ENCODE data around the gene ANXA4. TPM values are rescaled to one million over a fixed set of nuclear protein-coding genes. Genes with fewer than 3 reads are reported as not detected.
A peak's percentile ranks its signal among the peaks of the same experiment; 100 is the strongest.

The ANXA4 gene
- total and polyA plus RNA-seq, 2 experiments from 2014 or later: 6.7 to 11.5 TPM

DNA sequence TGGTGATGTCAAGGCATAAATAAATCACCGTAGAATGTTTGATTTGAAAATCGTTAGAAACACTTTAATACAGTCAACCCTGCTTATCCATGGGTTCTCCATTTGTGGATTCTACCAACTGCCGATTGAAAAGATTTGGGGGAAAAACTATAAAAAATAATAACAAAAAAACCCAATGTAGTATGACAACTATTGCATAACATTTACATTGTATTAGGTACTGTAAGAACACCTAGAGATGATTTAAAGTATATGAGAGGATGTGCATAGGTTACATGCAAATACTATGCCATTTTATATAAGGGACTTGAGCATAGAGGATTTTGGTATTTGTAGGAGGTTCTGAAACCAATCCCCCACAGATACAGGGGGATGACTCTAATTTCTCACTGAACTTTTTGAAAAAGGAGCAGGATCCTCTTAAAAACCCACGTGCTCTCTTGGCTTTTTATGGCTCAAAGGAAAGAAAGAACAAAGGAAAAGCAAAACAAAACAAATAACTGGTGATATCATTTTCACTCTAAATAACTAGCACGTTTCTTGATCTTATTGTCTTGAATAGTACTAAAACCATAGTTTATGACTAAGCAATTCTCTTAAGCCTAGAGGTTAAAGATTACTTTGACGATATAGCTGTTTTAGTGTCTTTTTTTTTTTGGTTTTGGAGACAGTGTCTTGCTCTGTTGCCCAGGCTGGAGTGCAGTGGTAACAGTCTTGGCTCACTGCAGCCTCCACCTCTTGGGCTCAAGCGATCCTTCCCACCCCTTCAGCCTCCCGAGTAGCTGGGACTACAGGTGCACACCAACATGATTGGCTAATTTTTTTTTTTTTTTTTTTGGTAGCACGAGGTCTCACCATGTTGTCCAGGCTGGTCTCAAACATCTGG lies 104.5 kb downstream of the ANXA4 start:
- 0 out of 2 replicates have a peak overlapping the region, but pooled peaks have one; percentile 33 for H3K27ac ChIP-seq (ENCODE audit: low read depth)
- Mint-ChIP-seq H3K27ac (no peak overlapping the region), H3K36me3 (ENCODE audit: low read depth) (peaks cover 41% of the 10 kb centered on the region), H3K4me1 (no peaks in the 10 kb centered on the region), H3K4me3 (no peak overlapping the region), H3K27me3 (ENCODE audit: insufficient read depth, low read depth, poor library complexity) (peaks cover 2% of the 10 kb centered on the region), H3K9me3 (no peaks in the 10 kb centered on the region)
- no peaks in the 10 kb centered on the region for H3K9me2 ChIP-seq (ENCODE audit: insufficient read depth)
- H3K4me2 ChIP-seq: no peak overlapping the region
- no peak overlapping the region for H2AFZ ChIP-seq
- TF ChIP-seq JUNB (IDR thresholded peaks at IDR 0.05; ENCODE audit: unreplicated experiment): no peak
- TF ChIP-seq CREB1 (CRISPR knock-in tag; IDR thresholded peaks at IDR 0.05; ENCODE audit: low read depth): no peak
- TF ChIP-seq, protein P1, sequence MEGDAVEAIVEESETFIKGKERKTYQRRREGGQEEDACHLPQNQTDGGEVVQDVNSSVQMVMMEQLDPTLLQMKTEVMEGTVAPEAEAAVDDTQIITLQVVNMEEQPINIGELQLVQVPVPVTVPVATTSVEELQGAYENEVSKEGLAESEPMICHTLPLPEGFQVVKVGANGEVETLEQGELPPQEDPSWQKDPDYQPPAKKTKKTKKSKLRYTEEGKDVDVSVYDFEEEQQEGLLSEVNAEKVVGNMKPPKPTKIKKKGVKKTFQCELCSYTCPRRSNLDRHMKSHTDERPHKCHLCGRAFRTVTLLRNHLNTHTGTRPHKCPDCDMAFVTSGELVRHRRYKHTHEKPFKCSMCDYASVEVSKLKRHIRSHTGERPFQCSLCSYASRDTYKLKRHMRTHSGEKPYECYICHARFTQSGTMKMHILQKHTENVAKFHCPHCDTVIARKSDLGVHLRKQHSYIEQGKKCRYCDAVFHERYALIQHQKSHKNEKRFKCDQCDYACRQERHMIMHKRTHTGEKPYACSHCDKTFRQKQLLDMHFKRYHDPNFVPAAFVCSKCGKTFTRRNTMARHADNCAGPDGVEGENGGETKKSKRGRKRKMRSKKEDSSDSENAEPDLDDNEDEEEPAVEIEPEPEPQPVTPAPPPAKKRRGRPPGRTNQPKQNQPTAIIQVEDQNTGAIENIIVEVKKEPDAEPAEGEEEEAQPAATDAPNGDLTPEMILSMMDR (conservative IDR thresholded peaks at IDR 0.05; ENCODE audit: low read depth in 2 of 2): no peak
- TF ChIP-seq, protein P2, sequence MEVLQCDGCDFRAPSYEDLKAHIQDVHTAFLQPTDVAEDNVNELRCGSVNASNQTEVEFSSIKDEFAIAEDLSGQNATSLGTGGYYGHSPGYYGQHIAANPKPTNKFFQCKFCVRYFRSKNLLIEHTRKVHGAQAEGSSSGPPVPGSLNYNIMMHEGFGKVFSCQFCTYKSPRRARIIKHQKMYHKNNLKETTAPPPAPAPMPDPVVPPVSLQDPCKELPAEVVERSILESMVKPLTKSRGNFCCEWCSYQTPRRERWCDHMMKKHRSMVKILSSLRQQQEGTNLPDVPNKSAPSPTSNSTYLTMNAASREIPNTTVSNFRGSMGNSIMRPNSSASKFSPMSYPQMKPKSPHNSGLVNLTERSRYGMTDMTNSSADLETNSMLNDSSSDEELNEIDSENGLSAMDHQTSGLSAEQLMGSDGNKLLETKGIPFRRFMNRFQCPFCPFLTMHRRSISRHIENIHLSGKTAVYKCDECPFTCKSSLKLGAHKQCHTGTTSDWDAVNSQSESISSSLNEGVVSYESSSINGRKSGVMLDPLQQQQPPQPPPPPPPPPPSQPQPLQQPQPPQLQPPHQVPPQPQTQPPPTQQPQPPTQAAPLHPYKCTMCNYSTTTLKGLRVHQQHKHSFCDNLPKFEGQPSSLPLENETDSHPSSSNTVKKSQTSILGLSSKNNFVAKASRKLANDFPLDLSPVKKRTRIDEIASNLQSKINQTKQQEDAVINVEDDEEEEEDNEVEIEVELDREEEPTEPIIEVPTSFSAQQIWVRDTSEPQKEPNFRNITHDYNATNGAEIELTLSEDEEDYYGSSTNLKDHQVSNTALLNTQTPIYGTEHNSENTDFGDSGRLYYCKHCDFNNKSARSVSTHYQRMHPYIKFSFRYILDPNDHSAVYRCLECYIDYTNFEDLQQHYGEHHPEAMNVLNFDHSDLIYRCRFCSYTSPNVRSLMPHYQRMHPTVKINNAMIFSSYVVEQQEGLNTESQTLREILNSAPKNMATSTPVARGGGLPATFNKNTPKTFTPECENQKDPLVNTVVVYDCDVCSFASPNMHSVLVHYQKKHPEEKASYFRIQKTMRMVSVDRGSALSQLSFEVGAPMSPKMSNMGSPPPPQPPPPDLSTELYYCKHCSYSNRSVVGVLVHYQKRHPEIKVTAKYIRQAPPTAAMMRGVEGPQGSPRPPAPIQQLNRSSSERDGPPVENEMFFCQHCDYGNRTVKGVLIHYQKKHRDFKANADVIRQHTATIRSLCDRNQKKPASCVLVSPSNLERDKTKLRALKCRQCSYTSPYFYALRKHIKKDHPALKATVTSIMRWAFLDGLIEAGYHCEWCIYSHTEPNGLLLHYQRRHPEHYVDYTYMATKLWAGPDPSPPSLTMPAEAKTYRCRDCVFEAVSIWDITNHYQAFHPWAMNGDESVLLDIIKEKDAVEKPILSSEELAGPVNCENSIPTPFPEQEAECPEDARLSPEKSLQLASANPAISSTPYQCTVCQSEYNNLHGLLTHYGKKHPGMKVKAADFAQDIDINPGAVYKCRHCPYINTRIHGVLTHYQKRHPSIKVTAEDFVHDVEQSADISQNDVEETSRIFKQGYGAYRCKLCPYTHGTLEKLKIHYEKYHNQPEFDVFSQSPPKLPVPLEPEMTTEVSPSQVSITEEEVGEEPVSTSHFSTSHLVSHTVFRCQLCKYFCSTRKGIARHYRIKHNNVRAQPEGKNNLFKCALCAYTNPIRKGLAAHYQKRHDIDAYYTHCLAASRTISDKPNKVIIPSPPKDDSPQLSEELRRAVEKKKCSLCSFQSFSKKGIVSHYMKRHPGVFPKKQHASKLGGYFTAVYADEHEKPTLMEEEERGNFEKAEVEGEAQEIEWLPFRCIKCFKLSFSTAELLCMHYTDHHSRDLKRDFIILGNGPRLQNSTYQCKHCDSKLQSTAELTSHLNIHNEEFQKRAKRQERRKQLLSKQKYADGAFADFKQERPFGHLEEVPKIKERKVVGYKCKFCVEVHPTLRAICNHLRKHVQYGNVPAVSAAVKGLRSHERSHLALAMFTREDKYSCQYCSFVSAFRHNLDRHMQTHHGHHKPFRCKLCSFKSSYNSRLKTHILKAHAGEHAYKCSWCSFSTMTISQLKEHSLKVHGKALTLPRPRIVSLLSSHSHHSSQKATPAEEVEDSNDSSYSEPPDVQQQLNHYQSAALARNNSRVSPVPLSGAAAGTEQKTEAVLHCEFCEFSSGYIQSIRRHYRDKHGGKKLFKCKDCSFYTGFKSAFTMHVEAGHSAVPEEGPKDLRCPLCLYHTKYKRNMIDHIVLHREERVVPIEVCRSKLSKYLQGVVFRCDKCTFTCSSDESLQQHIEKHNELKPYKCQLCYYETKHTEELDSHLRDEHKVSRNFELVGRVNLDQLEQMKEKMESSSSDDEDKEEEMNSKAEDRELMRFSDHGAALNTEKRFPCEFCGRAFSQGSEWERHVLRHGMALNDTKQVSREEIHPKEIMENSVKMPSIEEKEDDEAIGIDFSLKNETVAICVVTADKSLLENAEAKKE (CRISPR knock-in tag; IDR thresholded peaks at IDR 0.05): no peak
- no peaks in the 10 kb centered on the region for H3K4me1 ChIP-seq (ENCODE audit: insufficient read depth)
- H3K4me3 ChIP-seq: no peak overlapping the region
- peaks cover 27% of the 10 kb centered on the region; the same call in 1 of the 2 replicates for H3K36me3 ChIP-seq (ENCODE audit: insufficient read depth)
- no peaks in the 10 kb centered on the region for H3K27me3 ChIP-seq (ENCODE audit: insufficient read depth)
- peaks cover 5% of the 10 kb centered on the region; the same call in 1 of the 2 replicates for H4K20me1 ChIP-seq (replicated peaks; ENCODE audit: insufficient read depth)
- no peaks in the 10 kb centered on the region for H3K79me2 ChIP-seq (replicated peaks; ENCODE audit: insufficient read depth)
- ATAC-seq (no peak), DNase-seq (ENCODE audit: low spot score) (no peak)
- peaks cover under 1% of the 10 kb centered on the region; the same call in 1 of the 2 replicates for H3F3A ChIP-seq (replicated peaks; ENCODE audit: low read depth)
